Spleen (tissue), 11 donors: ENCODE data around the gene UCKL1. TPM values are rescaled to one million over a fixed set of nuclear protein-coding genes. Genes with fewer than 3 reads are reported as not detected.
"Not testable (repeated sequence)": the region's sequence is repeated elsewhere in the genome, so short reads cannot be mapped to it uniquely, and the experiment has no call there.

Source experiments
- DNase-seq: peaks from one replicate; pipeline ENCODE4 v3.0.0-alpha.2; 2020
- H3K27ac ChIP-seq, 8 donors: fragments of 200-600 bp; sonication (generic) in 7 of 8; 1 replicate in 4 of 8; 2 replicates in 4 of 8; pipeline versions ENCODE4 v1.5.0 to v1.8.0; 2016 to 2021; ENCODE audit warnings: inconsistent platforms in 4 of 8, mild to moderate bottlenecking in 4 of 8, moderate library complexity in 1 of 8
- H3K27me3 ChIP-seq, 7 donors: fragments of 200-600 bp; sonication (generic) in 6 of 7; replicated peaks in 1 of 7; 1 replicate in 4 of 7; 2 replicates in 3 of 7; pipeline versions ENCODE4 v1.5.0 to v1.8.0; 2016 to 2021; ENCODE audit warnings: inconsistent platforms in 3 of 7, mild to moderate bottlenecking in 1 of 7
- H3K36me3 ChIP-seq, 6 donors: fragments of 200-600 bp; sonication (generic) in 5 of 6; 1 replicate in 4 of 6; 2 replicates in 2 of 6; pipeline versions ENCODE4 v1.5.0 to v1.8.0; 2016 to 2021; ENCODE audit warnings: inconsistent platforms in 2 of 6
- H3K4me1 ChIP-seq, 6 donors: fragments of 200-600 bp; sonication (generic) in 5 of 6; 1 replicate in 3 of 6; 2 replicates in 3 of 6; pipeline versions ENCODE4 v1.5.0 to v1.8.0; 2016 to 2021; ENCODE audit warnings: inconsistent platforms in 3 of 6
- H3K4me3 ChIP-seq, 8 donors: fragments of 200-600 bp; sonication (generic) in 7 of 8; 1 replicate in 4 of 8; 2 replicates in 4 of 8; pipeline versions ENCODE4 v1.5.0 to v1.8.0; 2016 to 2021; ENCODE audit warnings: inconsistent platforms in 4 of 8, mild to moderate bottlenecking in 4 of 8, moderate library complexity in 2 of 8
- H3K9me3 ChIP-seq, 8 donors: fragments of 200-600 bp; sonication (generic) in 7 of 8; 1 replicate in 4 of 8; 2 replicates in 4 of 8; pipeline versions ENCODE4 v1.5.0 to v1.8.0; 2016 to 2021; ENCODE audit warnings: inconsistent platforms in 4 of 8
- POLR2A ChIP-seq, 3 donors: fragments of 450-650 bp; IDR thresholded peaks; one replicate each; pipeline ENCODE4 v1.5.1; 2017; ENCODE audit warnings: antibody characterized with exemption in 3 of 3, mild to moderate bottlenecking in 1 of 3
- POLR2AphosphoS5 ChIP-seq, 3 donors: sonication (generic); formaldehyde crosslinking; IDR thresholded peaks; one replicate each; pipeline ENCODE4 v1.5.1; 2017; ENCODE audit warnings: antibody characterized with exemption in 3 of 3
- WGBS, 5 donors: extraction: QIAGEN DNeasy Blood & Tissue Kit in 3 of 5; methylation state at CpG; one replicate each; pipeline versions ENCODE4 v1.1.5 to v1.1.7; 2013 to 2018; 5-methylcytosine and 5-hydroxymethylcytosine counted together
- intact Hi-C: fragments of 100-400 bp; cut with DNase I; formaldehyde crosslinking; loops from one replicate; pipeline ENCODE4 v1.15.0; 2023; ENCODE audit warnings: low total_unique reads
- polyA plus RNA-seq, 3 donors: library from polyadenylated mRNA; stranded (reverse); fragments of 200-250 nt; gene quantifications; one replicate each; pipeline ENCODE4 v1.2.1, GENCODE V29; 2013
- total RNA-seq, 7 donors: library from RNA; depleted of rRNA in 3 of 7; stranded (reverse); fragments of >200 nt in 3 of 7; fragmentation: NEBNext Ultra II Directional in 4 of 7; extraction: Animal tissue kit (Norgen Biotek cat#: 25700) in 4 of 7; gene quantifications; one replicate each; pipeline versions ENCODE4 v1.1.0 to v1.2.1, GENCODE V29; 2016 to 2021
- TF ChIP-seq, protein P1 (sequence below), 11 experiments: fragments of 200-600 bp in 7 of 11; fragments of 450-650 bp in 4 of 11; sonication (generic) in 4 of 11; IDR thresholded peaks in 8 of 11; conservative IDR thresholded peaks in 3 of 11; 1 replicate in 7 of 11; 2 replicates in 4 of 11; pipeline versions ENCODE4 v1.4.0 to v1.8.0; 2016 to 2021; ENCODE audit warnings: antibody characterized with exemption in 11 of 11, inconsistent platforms in 4 of 11, mild to moderate bottlenecking in 1 of 11
- donor health status: healthy with polysubstance abuse.
- donor health status: DM: no; HTN: no; CAD: no; lungs with moderate emphysema.
- donor health status: DM: no; HTN: no; CAD: no.
- donor health status: Bipolar disorder and iron deficiency.
- donor health status: healthy.
- donor health status: DM: no; HTN: no; CAD: no.
- donor health status: DM: yes; HTN: yes; CAD: no.

UCKL1 gene
- total and polyA plus RNA-seq, 10 donors, result 34.2 to 68.0 (median 49.1) TPM

DNA sequence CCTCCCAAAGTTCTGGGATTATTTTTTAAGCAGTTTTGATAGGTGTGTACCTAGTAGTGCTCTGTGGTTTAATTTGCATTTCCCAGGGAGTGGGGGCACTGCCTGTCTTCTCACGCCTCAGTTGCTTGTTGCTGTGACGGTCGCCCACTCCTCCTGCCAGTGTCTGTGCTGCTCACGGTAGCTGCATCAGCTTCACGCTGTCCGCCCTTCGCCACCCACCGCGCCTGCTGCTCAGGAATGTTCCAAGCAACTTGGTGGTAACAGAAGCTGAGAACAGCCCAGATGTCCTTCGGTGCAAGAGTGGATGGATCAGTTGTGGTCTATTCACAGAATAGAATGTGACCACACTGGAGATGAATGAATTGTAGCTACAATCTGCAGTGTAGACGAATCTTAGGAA lies 38.4 kb downstream of the UCKL1 start:
- Histone ChIP-seq H3K27me3 (no peaks in the 10 kb centered on the region), H3K9me3 (peaks cover 0 to 15% (median 13%) of the 10 kb centered on the region in 8 donors), H3K36me3 (peaks cover 0 to 91% (median 27%) of the 10 kb centered on the region in 6 donors), H3K4me1 (peaks cover 0 to 56% (median 15%) of the 10 kb centered on the region in 6 donors), H3K4me3 (no peak overlapping the region), H3K27ac (no peak overlapping the region)
- TF ChIP-seq POLR2AphosphoS5 (IDR thresholded peaks at IDR 0.05), result peak; percentile 15 to 61 (median 35)
- TF ChIP-seq POLR2A (IDR thresholded peaks at IDR 0.05), result no peak
- TF ChIP-seq, protein P1, sequence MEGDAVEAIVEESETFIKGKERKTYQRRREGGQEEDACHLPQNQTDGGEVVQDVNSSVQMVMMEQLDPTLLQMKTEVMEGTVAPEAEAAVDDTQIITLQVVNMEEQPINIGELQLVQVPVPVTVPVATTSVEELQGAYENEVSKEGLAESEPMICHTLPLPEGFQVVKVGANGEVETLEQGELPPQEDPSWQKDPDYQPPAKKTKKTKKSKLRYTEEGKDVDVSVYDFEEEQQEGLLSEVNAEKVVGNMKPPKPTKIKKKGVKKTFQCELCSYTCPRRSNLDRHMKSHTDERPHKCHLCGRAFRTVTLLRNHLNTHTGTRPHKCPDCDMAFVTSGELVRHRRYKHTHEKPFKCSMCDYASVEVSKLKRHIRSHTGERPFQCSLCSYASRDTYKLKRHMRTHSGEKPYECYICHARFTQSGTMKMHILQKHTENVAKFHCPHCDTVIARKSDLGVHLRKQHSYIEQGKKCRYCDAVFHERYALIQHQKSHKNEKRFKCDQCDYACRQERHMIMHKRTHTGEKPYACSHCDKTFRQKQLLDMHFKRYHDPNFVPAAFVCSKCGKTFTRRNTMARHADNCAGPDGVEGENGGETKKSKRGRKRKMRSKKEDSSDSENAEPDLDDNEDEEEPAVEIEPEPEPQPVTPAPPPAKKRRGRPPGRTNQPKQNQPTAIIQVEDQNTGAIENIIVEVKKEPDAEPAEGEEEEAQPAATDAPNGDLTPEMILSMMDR (IDR thresholded peaks at IDR 0.05 in 8 of 11, conservative IDR thresholded peaks at IDR 0.05 in 3 of 11), result no peak
- intact Hi-C loops, result no loop called here
- no peak for DNase-seq
- WGBS, 5 donors, result 79 to 89% (median 80%) methylated on average over 11 of the region's 11 CpGs

DNA sequence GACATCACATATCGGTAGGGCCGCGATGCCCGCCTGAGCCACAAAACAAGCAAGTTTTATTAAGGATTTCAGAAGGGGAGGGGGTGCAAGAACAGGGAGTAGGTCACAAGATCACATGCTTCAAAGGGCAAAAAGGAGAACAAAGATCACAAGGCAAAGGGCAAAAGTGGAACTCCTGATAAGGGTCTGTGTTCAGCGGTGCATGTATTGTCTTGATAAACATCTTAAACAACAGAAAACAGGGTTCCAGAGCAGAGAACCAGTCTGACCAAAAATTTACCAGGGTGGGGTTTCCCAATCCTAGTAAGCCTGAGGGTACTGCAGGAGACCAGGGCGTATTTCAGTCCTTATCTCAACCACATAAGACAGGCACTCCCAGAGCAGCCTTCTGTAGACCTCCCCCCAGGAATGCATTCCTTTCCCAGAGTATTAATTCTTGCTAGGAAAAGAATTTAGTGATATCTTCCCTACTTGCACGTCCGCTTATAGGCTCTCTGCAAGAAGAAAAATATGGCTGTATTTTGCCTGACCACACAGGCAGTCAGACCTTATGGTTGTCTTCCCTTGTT lies 39.8 kb downstream of the UCKL1 start:
- intact Hi-C loops, result not testable (repeated sequence)

DNA sequence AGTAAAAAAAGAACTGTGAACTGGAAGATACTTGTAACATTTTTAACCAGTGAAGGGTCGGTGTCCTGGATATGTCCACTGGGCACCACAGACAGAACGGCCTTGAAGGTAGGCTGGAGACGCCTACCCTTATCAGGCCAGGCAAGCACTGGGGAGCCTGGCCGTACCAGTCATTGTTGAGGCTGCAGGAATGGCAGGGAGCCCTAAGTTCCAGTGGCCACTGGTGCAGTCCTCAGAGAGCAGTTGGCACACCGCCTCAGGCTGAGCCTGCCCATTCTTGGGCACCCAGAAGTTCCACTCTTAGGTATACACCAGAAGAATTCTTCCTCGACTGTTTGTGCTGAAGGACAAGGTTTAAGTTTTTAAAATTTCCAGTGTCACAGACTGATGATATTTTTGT lies 40.7 kb downstream of the UCKL1 start:
- intact Hi-C loops, result no loop called here
- Histone ChIP-seq H3K4me3 (no peak overlapping the region), H3K36me3 (peaks cover 0 to 67% (median 18%) of the 10 kb centered on the region in 6 donors), H3K27me3 (no peaks in the 10 kb centered on the region), H3K4me1 (peaks cover 12 to 75% (median 33%) of the 10 kb centered on the region in 6 donors), H3K27ac (no peak overlapping the region), H3K9me3 (peaks cover 0 to 15% (median 13%) of the 10 kb centered on the region in 8 donors)
- no peak for DNase-seq
- 82 to 95% (median 93%) methylated on average over 6 of the region's 6 CpGs for WGBS, 5 donors
- TF ChIP-seq POLR2A (IDR thresholded peaks at IDR 0.05), result no peak
- TF ChIP-seq POLR2AphosphoS5 (IDR thresholded peaks at IDR 0.05), result peak in 1 of 3 donors; percentile 5

More for the DNA sequence above, 39.8 kb downstream of the UCKL1 start:
- H3K36me3 ChIP-seq, result peaks cover 0 to 77% (median 20%) of the 10 kb centered on the region in 6 donors
- not testable (repeated sequence) for DNase-seq, H3K27me3 ChIP-seq, H3K4me3 ChIP-seq, H3K27ac ChIP-seq
- peaks cover 0 to 15% (median 13%) of the 10 kb centered on the region in 8 donors for H3K9me3 ChIP-seq
- WGBS, 5 donors, result 86 to 96% (median 95%) methylated on average over 8 of the region's 8 CpGs
- H3K4me1 ChIP-seq, result peaks cover 4 to 66% (median 23%) of the 10 kb centered on the region in 6 donors

DNA sequence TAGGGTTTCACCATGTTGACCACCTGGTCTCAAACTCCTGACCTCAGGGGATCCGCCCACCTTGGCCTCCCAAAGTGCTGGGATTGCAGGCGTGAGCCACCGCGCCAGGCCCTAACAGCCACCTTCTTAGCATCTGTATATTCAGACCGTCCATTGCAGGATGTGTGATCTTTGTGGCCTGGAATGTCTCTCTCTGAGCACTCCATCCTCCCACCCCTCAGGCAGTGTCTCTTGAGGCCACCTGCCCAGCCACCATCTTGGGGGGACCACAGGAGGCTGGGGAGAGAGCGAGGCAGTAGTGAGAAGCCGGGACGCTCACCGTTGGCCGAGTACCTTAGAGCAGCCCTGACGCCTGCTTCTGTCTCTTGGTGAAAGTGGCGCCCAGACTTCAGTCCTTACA lies 42.4 kb downstream of the UCKL1 start:
- H3K36me3 ChIP-seq, result peaks cover 0 to 56% (median 11%) of the 10 kb centered on the region in 6 donors
- WGBS, 5 donors, result 90 to 95% (median 94%) methylated on average over 12 of the region's 12 CpGs
- H3K9me3 ChIP-seq, result peaks cover 0 to 15% (median 13%) of the 10 kb centered on the region in 8 donors
- no peak for TF ChIP-seq POLR2A (IDR thresholded peaks at IDR 0.05)
- no peak for TF ChIP-seq POLR2AphosphoS5 (IDR thresholded peaks at IDR 0.05)
- TF ChIP-seq, protein P1 (IDR thresholded peaks at IDR 0.05 in 8 of 11, conservative IDR thresholded peaks at IDR 0.05 in 3 of 11), result no peak
- DNase-seq, result no peak
- intact Hi-C loops, result no loop called here
- H3K27ac ChIP-seq, result peak overlapping the region in 2 of 8 donors; percentile 18 to 69
- no peak overlapping the region for H3K4me3 ChIP-seq
- no peaks in the 10 kb centered on the region for H3K27me3 ChIP-seq
- H3K4me1 ChIP-seq, result peaks cover 12 to 88% (median 45%) of the 10 kb centered on the region in 6 donors

DNA sequence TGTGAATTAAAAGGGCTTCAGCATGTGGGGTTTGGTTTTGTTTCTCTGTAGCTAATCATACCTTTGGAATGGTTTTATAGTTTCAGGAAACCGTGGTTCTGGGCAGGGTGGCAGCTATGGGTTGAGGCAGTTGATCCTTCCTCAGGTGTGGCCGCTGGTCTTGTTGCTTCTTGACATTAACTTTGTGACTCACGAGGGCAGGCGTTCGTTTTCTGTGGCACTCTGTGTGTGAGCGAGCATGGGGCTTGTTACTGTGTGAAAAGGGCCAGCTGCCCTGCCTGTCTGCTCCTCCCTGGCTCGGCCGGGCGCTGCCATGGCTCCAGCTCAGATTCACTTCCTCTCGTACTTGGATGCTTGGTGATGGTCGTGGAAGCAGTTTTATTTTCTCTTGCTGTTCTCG lies 45.0 kb downstream of the UCKL1 start:
- DNase-seq, result no peak
- peaks cover 0 to 9% (median 6%) of the 10 kb centered on the region in 8 donors for H3K9me3 ChIP-seq
- no peaks in the 10 kb centered on the region for H3K27me3 ChIP-seq
- TF ChIP-seq POLR2A (IDR thresholded peaks at IDR 0.05), result no peak
- TF ChIP-seq, protein P1 (IDR thresholded peaks at IDR 0.05 in 8 of 11, conservative IDR thresholded peaks at IDR 0.05 in 3 of 11), result no peak
- peak in 2 of 3 donors; percentile 26 to 47 for TF ChIP-seq POLR2AphosphoS5 (IDR thresholded peaks at IDR 0.05)
- H3K36me3 ChIP-seq, result peaks cover 0 to 35% (median 2%) of the 10 kb centered on the region in 6 donors
- intact Hi-C loops, result no loop called here
- H3K4me1 ChIP-seq, result peaks cover 12 to 97% (median 49%) of the 10 kb centered on the region in 6 donors
- H3K27ac ChIP-seq, result peak overlapping the region in 4 of 8 donors; percentile 32 to 69 (median 48)
- no peak overlapping the region for H3K4me3 ChIP-seq
- WGBS, 5 donors, result 32 to 51% (median 42%) methylated on average over 12 of the region's 12 CpGs
